GM20000 (cell line): ENCODE data around the gene TTC29.
A peak's percentile ranks its signal among the peaks of the same experiment; 100 is the strongest.

ENCODE experiments used
- DNase-seq: peaks from one replicate; pipeline ENCODE4 v3.0.0; 2012; ENCODE audit warnings: low spot score
- CTCF ChIP-seq: IDR thresholded peaks from 2 replicates; pipeline ENCODE4 v1.5.1; 2012; ENCODE audit warnings: mild to moderate bottlenecking, control low read depth; ENCODE audit errors: extremely low read depth, missing control alignments

Gene TTC29

GRCh38 chr4:146945556-146946374 is at the start of gene TTC29:
Gene TTC29, minus strand, starts transcription at chr4:146945864. Its CDS starts 5,969 bp downstream, at chr4:146939895.
- DNase-seq: peak; percentile 87
- TF ChIP-seq CTCF: no peak

- no peak for TF ChIP-seq CTCF
- no peak for DNase-seq
Observed at GRCh38 chr4:146981651-146982050, 36.0 kb upstream of the TTC29 start.

GRCh38 chr4:146978641-146979040 is 33.0 kb upstream of the TTC29 start:
- no peak for DNase-seq
- no peak for TF ChIP-seq CTCF

- TF ChIP-seq CTCF: no peak
- no peak for DNase-seq
Observed at GRCh38 chr4:146976145-146976544, 30.5 kb upstream of the TTC29 start.

GRCh38 chr4:146975527-146975926 is 29.9 kb upstream of the TTC29 start:
- no peak for TF ChIP-seq CTCF
- DNase-seq: no peak

- no peak for DNase-seq
- no peak for TF ChIP-seq CTCF
Observed at GRCh38 chr4:146975036-146975435, 29.4 kb upstream of the TTC29 start.

GRCh38 chr4:146972036-146972435 is 26.4 kb upstream of the TTC29 start:
- DNase-seq: no peak
- TF ChIP-seq CTCF: no peak
